Activated T-helper 2 cell treated with anti-CD3 and anti-CD28 coated beads, Interferon-gamma antibody, Interleukin-2, Interleukin-4, amounts not matched to agents 10 μg/mL and 5 μg/mL and 100 μg/mL, durations not matched to agents 14 hours and 24 hours and 36 hours (primary cell): ENCODE data around the gene VPS37B. TPM values are rescaled to one million over a fixed set of nuclear protein-coding genes. Genes with fewer than 3 reads are reported as not detected.
A peak's percentile ranks its signal among the peaks of the same experiment; 100 is the strongest.
"Not testable (repeated sequence)": the region's sequence is repeated elsewhere in the genome, so short reads cannot be mapped to it uniquely, and the experiment has no call there.

ENCODE experiments used
- DNase-seq: peaks from one replicate; pipeline ENCODE4 v3.0.0; 2021; ENCODE audit warnings: low spot score
- H3K27ac Mint-ChIP-seq: one replicate; pipeline ENCODE4 v1.8.0; 2021; ENCODE audit warnings: mixed read lengths
- H3K27me3 Mint-ChIP-seq: one replicate; pipeline ENCODE4 v1.8.0; 2021; ENCODE audit warnings: low read depth, mixed read lengths
- H3K36me3 Mint-ChIP-seq: one replicate; pipeline ENCODE4 v1.8.0; 2021; ENCODE audit warnings: low read depth, mixed read lengths
- H3K4me1 Mint-ChIP-seq: one replicate; pipeline ENCODE4 v1.8.0; 2021; ENCODE audit warnings: low read depth, mixed read lengths
- H3K4me3 Mint-ChIP-seq: one replicate; pipeline ENCODE4 v1.8.0; 2021; ENCODE audit warnings: low read depth, mild to moderate bottlenecking, moderate library complexity, mixed read lengths
- H3K9me3 Mint-ChIP-seq: one replicate; pipeline ENCODE4 v1.8.0; 2021; ENCODE audit warnings: mixed read lengths
- intact Hi-C: fragments of 100-400 bp; cut with micrococcal nuclease; formaldehyde crosslinking; loops from one replicate; pipeline ENCODE4 v1.15.1; 2023
- total RNA-seq: library from RNA; stranded (reverse); gene quantifications from 2 replicates; pipeline ENCODE4 v1.2.3, GENCODE V29; 2022

The VPS37B gene
- total RNA-seq, 1 donor from 2014 or later: 11.7 TPM

DNA sequence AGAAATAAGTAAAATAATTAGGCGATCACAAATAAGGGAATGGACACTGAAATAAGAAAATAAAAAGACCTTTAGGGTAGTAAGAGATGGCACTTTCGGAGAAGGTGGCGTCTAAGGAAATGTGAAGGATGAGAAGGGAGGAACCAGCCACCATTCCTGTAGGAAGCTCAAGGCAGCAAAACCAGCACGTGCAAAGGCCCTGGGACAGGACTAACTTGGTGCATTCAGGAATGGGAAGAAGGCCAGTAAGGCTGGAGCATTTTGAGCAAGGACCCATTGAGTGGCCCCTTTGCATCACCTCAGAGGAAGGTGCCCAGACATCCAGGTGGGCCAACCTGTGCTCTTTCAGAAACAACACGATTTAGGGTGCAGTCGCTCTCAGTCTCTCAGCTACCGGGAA lies 738 bp upstream of the VPS37B start:
- H3K36me3 Mint-ChIP-seq: peaks cover 13% of the 10 kb centered on the region
- H3K27ac Mint-ChIP-seq: peak overlapping the region; percentile 81
- peaks cover 6% of the 10 kb centered on the region for H3K9me3 Mint-ChIP-seq
- H3K4me1 Mint-ChIP-seq: peaks cover 63% of the 10 kb centered on the region
- no peaks in the 10 kb centered on the region for H3K27me3 Mint-ChIP-seq
- intact Hi-C loops: loop anchor here (5.0 kb wide), 1 partner anchor 174 kb away; no protein-coding TSS in a partner anchor
- DNase-seq: no peak
- H3K4me3 Mint-ChIP-seq: peak overlapping the region; percentile 85

- H3K9me3 Mint-ChIP-seq: peaks cover 6% of the 10 kb centered on the region
- no peak for DNase-seq
- H3K4me1 Mint-ChIP-seq: peaks cover 66% of the 10 kb centered on the region
- H3K27me3 Mint-ChIP-seq: peaks cover 5% of the 10 kb centered on the region
- H3K4me3 Mint-ChIP-seq: peak overlapping the region; percentile 85
- H3K27ac Mint-ChIP-seq: peak overlapping the region; percentile 81
- intact Hi-C loops: loop anchor here (5.0 kb wide), 1 partner anchor 173 kb away; no protein-coding TSS in a partner anchor
- H3K36me3 Mint-ChIP-seq: peaks cover 13% of the 10 kb centered on the region
Measured at GRCh38 chr12:122895320-122895703, 612 bp downstream of the VPS37B start.

DNA sequence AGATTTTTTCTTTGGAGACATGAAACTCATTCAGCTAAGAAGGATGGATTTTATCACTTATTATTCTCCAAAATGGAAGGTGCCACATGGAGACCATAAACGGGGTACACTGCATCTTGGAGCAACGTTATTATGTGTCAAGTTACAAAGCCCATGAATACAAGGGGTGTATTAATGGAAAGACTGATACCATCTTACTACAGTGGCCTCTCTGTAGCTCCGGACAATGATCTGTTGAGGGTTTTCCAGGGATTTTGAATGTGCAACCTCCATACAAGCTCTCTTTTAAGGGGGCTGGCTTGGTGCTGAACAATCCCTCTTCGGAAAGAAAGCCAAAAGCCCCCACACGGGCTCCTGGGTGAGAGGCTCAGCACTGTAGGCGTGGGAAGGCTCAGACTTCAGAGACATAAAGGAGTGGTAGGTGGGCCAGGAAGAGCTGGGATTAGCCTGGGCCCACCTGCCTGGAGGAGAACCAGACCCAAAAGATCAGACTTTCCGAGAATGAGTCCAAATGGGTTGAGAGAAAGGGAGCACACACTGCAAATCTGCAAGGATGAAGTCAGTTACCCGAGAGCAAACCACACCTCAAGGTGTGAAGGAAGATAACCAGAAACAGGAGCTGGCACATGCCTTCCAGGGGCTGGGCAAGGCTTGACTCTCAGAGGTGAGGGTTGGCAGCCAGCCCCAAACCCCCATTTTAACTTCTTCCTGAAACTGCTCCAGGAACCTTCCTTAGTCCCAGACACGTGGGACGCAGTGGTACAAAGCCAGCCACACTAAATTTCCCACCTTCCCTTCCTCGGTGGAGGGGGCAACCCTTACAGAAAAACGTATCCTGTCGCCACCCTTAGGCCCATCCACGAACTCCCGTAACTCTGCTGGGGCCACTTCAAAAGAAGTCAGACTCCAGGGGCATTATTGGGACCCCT lies 1.5 kb downstream of the VPS37B start:
- H3K27me3 Mint-ChIP-seq: peaks cover 5% of the 10 kb centered on the region
- H3K4me1 Mint-ChIP-seq: peaks cover 61% of the 10 kb centered on the region
- H3K36me3 Mint-ChIP-seq: peaks cover 13% of the 10 kb centered on the region
- H3K27ac Mint-ChIP-seq: no peak overlapping the region
- DNase-seq: no peak
- H3K4me3 Mint-ChIP-seq: peak overlapping the region; percentile 85
- peaks cover 6% of the 10 kb centered on the region for H3K9me3 Mint-ChIP-seq
- intact Hi-C loops: loop anchor here (5.0 kb wide), 1 partner anchor 172 kb away; no protein-coding TSS in a partner anchor

- Mint-ChIP-seq H3K27me3 (peaks cover 5% of the 10 kb centered on the region), H3K4me1 (peaks cover 62% of the 10 kb centered on the region)
Measured at GRCh38 chr12:122893208-122894153, 2.4 kb downstream of the VPS37B start.

GRCh38 chr12:122892724-122893123 lies 3.2 kb downstream of the VPS37B start:
- H3K9me3 Mint-ChIP-seq, intact Hi-C loops, H3K27ac Mint-ChIP-seq, H3K4me3 Mint-ChIP-seq, H3K27me3 Mint-ChIP-seq, DNase-seq: not testable (repeated sequence)
- peaks cover 15% of the 10 kb centered on the region for H3K36me3 Mint-ChIP-seq
- H3K4me1 Mint-ChIP-seq: peaks cover 62% of the 10 kb centered on the region

More at GRCh38 chr12:122893208-122894153, 2.4 kb downstream of the VPS37B start:
- peaks cover 15% of the 10 kb centered on the region for H3K36me3 Mint-ChIP-seq
- H3K27ac Mint-ChIP-seq: no peak overlapping the region
- peaks cover 6% of the 10 kb centered on the region for H3K9me3 Mint-ChIP-seq
- DNase-seq: no peak
- intact Hi-C loops: no loop called here
- H3K4me3 Mint-ChIP-seq: no peak overlapping the region

- no peak for DNase-seq
- intact Hi-C loops: no loop called here
- Mint-ChIP-seq H3K4me3 (no peak overlapping the region), H3K9me3 (peaks cover 6% of the 10 kb centered on the region), H3K27me3 (peaks cover 8% of the 10 kb centered on the region), H3K27ac (no peak overlapping the region), H3K4me1 (peaks cover 70% of the 10 kb centered on the region), H3K36me3 (peaks cover 15% of the 10 kb centered on the region)
Measured at GRCh38 chr12:122891661-122892525, 4.0 kb downstream of the VPS37B start.

- intact Hi-C loops: no loop called here
- H3K4me3 Mint-ChIP-seq: peak overlapping the region; percentile 33
- no peak for DNase-seq
- H3K9me3 Mint-ChIP-seq: no peaks in the 10 kb centered on the region
- H3K27me3 Mint-ChIP-seq: peaks cover 8% of the 10 kb centered on the region
- H3K27ac Mint-ChIP-seq: no peak overlapping the region
- H3K36me3 Mint-ChIP-seq: peaks cover 10% of the 10 kb centered on the region
- peaks cover 59% of the 10 kb centered on the region for H3K4me1 Mint-ChIP-seq
Measured at GRCh38 chr12:122889761-122890520, 6.0 kb downstream of the VPS37B start.

- no peak for DNase-seq
- Mint-ChIP-seq H3K4me1 (peaks cover 50% of the 10 kb centered on the region), H3K36me3 (peaks cover 8% of the 10 kb centered on the region), H3K9me3 (no peaks in the 10 kb centered on the region), H3K27me3 (peaks cover 19% of the 10 kb centered on the region), H3K4me3 (peak overlapping the region; percentile 71), H3K27ac (peak overlapping the region; percentile 84)
- intact Hi-C loops: loop anchor here (1.0 kb wide), 1 partner anchor 10 kb away; no protein-coding TSS in a partner anchor
Measured at GRCh38 chr12:122888232-122888752, 7.6 kb downstream of the VPS37B start.

DNA sequence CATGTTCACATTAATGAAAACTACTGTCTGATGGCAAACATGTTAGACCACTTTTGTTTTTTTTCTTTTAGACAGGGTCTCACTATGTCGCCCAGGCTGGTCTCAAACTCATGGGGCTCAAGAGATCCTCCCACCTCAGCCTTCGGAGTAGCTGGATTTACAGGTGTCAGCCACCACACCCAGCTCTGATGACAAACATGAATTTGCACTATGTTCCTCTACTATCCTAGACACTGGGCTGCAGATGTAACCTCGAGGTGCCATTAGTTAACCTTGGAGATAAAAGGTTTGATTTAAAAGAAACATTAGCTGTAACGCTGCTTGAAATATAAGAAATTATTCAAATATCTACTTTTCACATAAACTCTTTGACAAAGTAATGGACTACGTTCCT lies 8.1 kb downstream of the VPS37B start:
- Mint-ChIP-seq H3K4me3 (peak overlapping the region; percentile 5), H3K36me3 (peaks cover 10% of the 10 kb centered on the region), H3K9me3 (no peaks in the 10 kb centered on the region), H3K27me3 (peaks cover 23% of the 10 kb centered on the region), H3K27ac (peak overlapping the region; percentile 48), H3K4me1 (peaks cover 52% of the 10 kb centered on the region)
- intact Hi-C loops: loop anchor here (1.0 kb wide), 2 partner anchors 10 to 12 kb away; no protein-coding TSS in a partner anchor
- DNase-seq: no peak

GRCh38 chr12:122886851-122887818 lies 8.8 kb downstream of the VPS37B start:
- H3K27me3 Mint-ChIP-seq: peaks cover 30% of the 10 kb centered on the region
- H3K4me1 Mint-ChIP-seq: peaks cover 50% of the 10 kb centered on the region
- no peaks in the 10 kb centered on the region for H3K9me3 Mint-ChIP-seq
- no peak for DNase-seq
- intact Hi-C loops: loop anchor here (1.0 kb wide), 1 partner anchor 11 kb away; no protein-coding TSS in a partner anchor
- H3K36me3 Mint-ChIP-seq: peaks cover 10% of the 10 kb centered on the region
- H3K27ac Mint-ChIP-seq: peak overlapping the region; percentile 29
- H3K4me3 Mint-ChIP-seq: peak overlapping the region; percentile 5
